Activated T-helper 1 cell treated with anti-CD3 and anti-CD28 coated beads, Interleukin-2, amount 50 U/mL, for 16 hours (primary cell): ENCODE measurements around the gene CTSD.
A peak's percentile ranks its signal among the peaks of the same experiment; 100 is the strongest.
"Not testable (repeated sequence)": the region's sequence is repeated elsewhere in the genome, so short reads cannot be mapped to it uniquely, and the experiment has no call there.

Experiments
- DNase-seq, 2 donors: peaks; one replicate each; pipeline ENCODE4 v3.0.0-alpha.2; 2020; ENCODE audit warnings: low read depth in 1 of 2, low spot score in 1 of 2

CTSD gene

DNA sequence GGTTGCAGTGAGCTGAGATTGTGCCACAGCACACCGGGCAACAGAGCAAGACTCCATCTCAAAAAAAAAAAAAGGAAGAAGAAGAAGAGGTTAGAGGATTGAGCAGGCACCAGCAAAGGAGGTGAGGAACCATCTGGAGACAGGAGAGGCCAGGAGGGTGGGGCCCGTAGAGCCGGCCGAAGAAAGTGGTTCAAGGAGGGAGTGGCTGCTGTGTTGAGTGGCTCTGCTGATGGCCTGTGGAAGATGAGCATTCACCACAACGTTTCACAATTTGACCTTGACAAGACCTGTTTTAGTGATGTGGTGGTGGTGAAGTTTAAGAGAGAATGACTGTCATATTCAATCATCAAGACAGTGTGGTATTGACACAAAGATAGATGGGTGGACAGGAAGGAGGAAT lies 6.8 kb upstream of the CTSD start:
- no peak for DNase-seq

DNA sequence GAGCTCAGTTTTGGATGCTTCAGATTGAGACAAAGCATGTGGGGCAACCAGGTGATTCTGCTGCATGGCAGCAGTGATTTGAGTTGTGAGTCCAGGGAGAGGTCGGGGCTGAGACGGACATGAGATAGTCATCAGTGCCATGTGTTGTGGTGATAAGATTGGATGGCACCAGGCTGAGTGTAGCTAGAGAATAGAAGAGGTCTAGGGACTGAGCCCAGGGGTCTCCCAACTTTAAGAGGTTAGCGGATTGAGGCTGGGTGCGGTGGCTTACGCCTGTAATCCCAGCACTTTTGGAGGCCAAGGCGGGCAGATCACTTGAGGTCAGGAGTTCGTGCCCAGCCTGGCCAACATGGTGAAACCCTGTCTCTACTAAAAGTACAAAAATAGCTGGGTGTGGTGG lies 6.3 kb upstream of the CTSD start:
- no peak for DNase-seq

- not testable (repeated sequence) for DNase-seq
These were observed 5.7 kb upstream of the CTSD start for GRCh38 chr11:1769304-1769936.

DNA sequence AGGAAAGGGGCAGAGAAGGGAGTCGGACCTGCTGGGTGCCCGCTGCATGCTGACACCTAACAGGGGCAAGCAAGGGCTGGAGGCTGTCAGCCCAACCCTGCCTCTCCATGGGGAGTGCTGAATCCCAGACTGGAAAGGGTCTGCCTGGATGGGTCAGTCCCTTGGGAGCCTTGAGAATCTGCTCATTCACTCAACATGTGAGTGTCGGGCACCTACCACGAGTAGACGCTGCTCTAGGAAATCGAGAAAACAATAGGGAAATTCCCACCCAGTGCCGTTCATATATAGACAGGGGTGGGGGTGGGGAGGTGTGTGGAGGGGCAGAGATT lies 4.4 kb upstream of the CTSD start:
- DNase-seq = no peak

- no peak for DNase-seq
These were observed 3.8 kb upstream of the CTSD start for GRCh38 chr11:1767399-1768140.

DNA sequence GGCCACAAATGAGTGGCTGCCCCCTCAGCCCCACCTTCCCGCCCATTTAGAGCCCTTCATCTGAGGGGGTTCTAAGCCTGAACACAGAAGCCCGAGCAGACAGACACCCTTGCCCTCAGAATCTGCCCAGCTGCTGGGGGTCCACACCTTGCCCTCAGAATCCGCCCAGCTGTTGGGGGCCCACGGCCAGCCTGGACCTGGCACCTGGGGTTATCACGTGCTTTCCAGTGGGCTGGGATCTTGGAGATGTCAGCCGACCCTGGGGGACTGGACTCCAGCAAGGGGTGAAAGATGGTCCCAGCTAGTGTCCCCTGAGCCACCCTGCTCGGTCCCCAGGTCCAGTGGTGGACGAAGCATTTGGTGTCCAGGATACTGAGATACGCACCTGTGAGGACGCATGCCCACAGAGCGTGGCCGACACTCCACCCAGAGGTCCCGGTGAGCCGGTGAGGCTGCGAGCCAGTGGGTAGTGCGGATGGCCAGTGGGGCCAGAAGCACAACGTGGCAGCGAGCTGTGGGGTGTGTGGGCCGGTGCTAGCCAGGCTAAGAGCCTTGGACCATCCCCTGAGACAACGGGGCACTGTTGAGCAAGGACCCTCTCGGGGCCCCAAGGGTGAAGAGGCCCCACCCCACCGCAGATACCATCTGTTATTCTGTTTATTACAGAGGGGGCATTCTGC lies 3.1 kb upstream of the CTSD start:
- DNase-seq = no peak

- DNase-seq = no peak
These were observed 2.4 kb upstream of the CTSD start for GRCh38 chr11:1765871-1766718.

GRCh38 chr11:1763336-1763795 lies 361 bp downstream of the CTSD start:
- no peak for DNase-seq

GRCh38 chr11:1762537-1763302 lies 1.0 kb downstream of the CTSD start:
- no peak for DNase-seq

GRCh38 chr11:1761857-1762536 lies 1.7 kb downstream of the CTSD start:
- no peak for DNase-seq

DNA sequence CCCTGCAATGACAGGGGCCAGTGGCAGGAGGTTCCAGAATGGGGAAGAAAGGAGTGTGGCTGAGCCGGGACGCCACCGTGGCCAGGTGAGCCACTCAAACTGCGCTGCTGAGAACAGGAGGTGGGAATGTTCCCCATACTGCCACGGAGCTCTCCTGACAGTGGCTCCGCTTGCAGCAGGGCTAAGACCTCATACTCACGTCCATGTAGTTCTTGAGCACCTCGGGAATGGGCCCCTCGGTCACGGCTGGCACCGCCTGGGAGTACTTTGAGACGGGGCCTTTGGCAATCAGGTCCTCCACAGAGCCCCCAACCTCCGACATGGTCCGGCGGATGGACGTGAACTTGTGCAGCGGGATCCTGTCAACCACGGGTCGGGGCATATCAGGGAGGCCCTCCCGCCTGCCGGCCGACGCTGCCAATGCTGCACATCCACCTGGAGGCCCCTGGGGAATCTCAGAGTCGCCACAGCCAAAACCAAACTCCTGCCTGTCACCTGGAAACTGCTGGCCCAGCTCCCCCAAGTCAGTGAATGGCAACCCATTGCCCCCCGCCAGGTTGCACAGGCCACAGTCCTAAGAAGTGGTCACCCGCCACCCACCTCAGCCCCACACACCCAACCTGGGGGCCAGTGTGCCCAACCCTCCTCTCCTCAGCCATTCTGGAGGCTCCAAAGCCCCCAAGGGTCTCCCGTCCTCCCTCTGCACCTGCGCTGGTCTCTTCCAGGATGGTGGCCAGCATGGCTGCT lies 2.4 kb downstream of the CTSD start:
- DNase-seq = no peak

DNA sequence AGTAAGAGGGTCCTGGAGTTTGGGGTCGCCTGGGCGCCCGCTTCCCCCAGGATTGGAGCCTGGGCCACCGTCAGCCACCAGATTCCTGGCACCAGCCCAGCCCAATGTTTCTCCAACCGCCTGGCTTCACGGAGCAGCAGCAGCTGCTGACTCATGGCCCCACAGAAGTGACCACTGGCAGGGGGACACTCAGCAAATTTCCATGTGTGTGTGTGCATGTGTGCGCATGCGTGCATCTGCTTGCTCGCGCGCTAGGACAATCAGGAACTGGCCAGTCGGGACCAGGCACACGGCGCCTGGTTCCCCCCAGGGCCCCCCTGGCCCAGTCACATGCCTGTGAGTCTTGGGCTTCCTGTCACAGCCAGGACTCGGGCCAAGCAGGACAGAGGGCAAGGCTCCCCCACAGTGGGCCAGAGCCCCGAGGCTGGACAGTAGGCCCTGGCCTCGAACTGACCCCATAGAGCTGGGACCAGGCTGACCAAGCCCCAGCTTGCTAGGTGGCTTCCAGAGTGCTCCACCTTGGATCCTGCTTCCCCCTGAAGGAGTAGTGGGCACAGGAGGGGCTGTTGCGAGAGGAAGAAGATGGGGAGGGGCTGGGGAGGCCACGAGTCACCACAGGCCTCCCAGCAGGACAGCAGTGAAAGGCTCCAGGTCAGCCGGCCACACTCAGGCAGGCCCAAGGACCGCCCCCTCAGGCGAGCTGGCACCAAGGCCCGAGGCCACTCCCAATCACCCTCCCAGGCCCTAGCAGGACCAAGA lies 3.2 kb downstream of the CTSD start:
- no peak for DNase-seq

GRCh38 chr11:1759851-1760220 lies 3.9 kb downstream of the CTSD start:
- DNase-seq = no peak

- DNase-seq = no peak
These were observed 4.4 kb downstream of the CTSD start for GRCh38 chr11:1759151-1759850.

DNA sequence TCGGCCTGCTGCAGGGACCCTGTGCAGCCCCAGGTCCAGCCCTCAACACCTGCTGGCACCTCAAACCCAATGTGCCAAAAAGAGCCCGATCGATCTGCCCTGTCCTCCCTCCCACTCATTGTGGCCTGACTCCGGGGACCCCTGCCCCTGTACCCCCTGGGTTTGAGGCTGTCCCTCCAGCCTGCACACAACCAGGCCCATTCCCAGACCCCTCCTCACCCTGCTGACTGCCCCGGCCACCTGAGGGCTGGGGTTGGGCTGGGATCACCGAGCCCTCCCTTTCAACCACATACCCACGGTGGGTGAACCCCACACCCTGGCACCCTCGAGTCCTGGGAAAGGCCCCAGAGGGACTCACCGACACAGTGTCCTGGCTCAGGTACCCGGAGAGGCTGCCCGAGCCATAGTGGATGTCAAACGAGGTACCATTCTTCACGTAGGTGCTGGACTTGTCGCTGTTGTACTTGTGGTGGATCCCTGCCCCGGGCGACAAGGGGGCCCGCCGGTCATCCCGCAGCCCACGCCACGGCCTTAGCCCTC lies 5.0 kb downstream of the CTSD start:
- DNase-seq = no peak

GRCh38 chr11:1757861-1758610 lies 5.7 kb downstream of the CTSD start:
- DNase-seq = peak in 1 of 2 donors; percentile 28
